Natural killer cell treated with Interleukin-12 subunit alpha and Interleukin-12 subunit beta and Interleukin-15 and Interleukin-18, amount 100 ng/mL, for 72 hours (primary cell): ENCODE results near the gene IRGC. TPM values are rescaled to one million over a fixed set of nuclear protein-coding genes. Genes with fewer than 3 reads are reported as not detected.
"Not testable (repeated sequence)": the region's sequence is repeated elsewhere in the genome, so short reads cannot be mapped to it uniquely, and the experiment has no call there.

Experiments
- ATAC-seq, 2 donors: fragments of 150-1000 bp; cut with Tn5 transposase in 1 of 2; sonication (Bioruptor Pico), chemical (Tn5 transposase) in 1 of 2; 2 replicates each; pipeline ENCODE4 v1.10.0; 2021
- DNase-seq: peaks from one replicate; pipeline ENCODE4 v3.0.0; 2022; ENCODE audit warnings: low spot score
- H3K27ac Mint-ChIP-seq, 2 donors: 1 replicate in 1 of 2; 2 replicates in 1 of 2; pipeline ENCODE4 v1.8.0; 2022; ENCODE audit warnings: mixed read lengths in 2 of 2, mild to moderate bottlenecking in 1 of 2, moderate library complexity in 1 of 2
- H3K27me3 Mint-ChIP-seq, 2 donors: 1 replicate in 1 of 2; 2 replicates in 1 of 2; pipeline ENCODE4 v1.8.0; 2022; ENCODE audit warnings: mixed read lengths in 2 of 2
- H3K36me3 Mint-ChIP-seq: one replicate; pipeline ENCODE4 v1.8.0; 2022; ENCODE audit warnings: mixed read lengths
- H3K4me1 Mint-ChIP-seq, 2 donors: 1 replicate in 1 of 2; 2 replicates in 1 of 2; pipeline ENCODE4 v1.8.0; 2022; ENCODE audit warnings: low read depth in 2 of 2, mixed read lengths in 2 of 2, mild to moderate bottlenecking in 1 of 2
- H3K4me3 Mint-ChIP-seq: one replicate; pipeline ENCODE4 v1.8.0; 2022; ENCODE audit warnings: mixed read lengths
- H3K9me3 Mint-ChIP-seq: 2 replicates; pipeline ENCODE4 v1.8.0; 2022; ENCODE audit warnings: mixed read lengths
- total RNA-seq, 2 donors: library from RNA; stranded (reverse); gene quantifications; one replicate each; pipeline ENCODE4 v1.2.3, GENCODE V29; 2022

IRGC gene
- total RNA-seq, 2 donors from 2014 or later = not detected

DNA sequence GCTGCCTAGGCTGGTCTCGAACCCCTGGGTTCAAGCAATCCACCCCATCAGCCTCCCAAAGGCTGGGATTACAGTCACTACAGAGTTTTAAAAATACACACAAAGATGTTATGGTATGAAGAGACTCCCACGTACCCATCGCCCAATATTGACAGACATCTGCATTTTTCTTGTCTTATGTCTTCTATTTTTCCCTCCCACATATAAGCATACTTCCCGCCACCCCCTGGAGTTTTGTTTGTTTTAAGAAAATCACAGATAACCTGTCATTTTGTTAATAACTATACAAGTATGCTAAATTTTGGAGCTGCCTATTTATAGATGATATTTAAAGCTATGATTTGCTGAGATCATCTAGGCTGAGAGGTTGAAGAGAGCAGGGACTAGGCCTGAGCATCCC, 45.1 kb downstream of the IRGC start:
- Mint-ChIP-seq H3K27me3 (no peaks in the 10 kb centered on the region), H3K4me1 (peaks cover 61 to 74% of the 10 kb centered on the region in 2 donors), H3K36me3 (peaks cover 10% of the 10 kb centered on the region), H3K4me3 (no peak overlapping the region), H3K27ac (peak overlapping the region in 1 of 2 donors; percentile 21), H3K9me3 (no peaks in the 10 kb centered on the region)
- DNase-seq (no peak), ATAC-seq (no peak)

DNA sequence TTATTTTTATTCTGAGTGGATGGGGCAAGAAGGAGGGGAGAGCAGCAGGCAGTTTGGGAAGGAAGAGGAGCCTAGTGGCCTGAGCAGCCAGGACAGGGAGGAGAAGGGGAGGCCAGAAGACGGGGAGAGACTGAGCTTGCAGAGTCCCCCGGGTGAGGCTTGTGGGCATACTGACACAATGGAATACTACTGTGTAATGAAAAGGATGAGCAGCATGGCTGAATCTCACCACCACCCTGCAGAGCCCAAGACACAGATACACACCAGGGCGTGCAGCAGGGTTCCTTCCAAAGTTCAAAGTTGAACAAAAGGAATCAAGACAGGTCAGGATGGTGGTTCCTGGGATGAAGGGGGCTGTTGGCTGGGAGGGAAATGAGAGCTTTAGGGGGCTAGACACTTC, 46.9 kb downstream of the IRGC start:
- Mint-ChIP-seq H3K27me3 (no peaks in the 10 kb centered on the region), H3K4me3 (peak overlapping the region; percentile 71), H3K9me3 (no peaks in the 10 kb centered on the region), H3K36me3 (peaks cover 6% of the 10 kb centered on the region), H3K4me1 (peaks cover 58 to 73% of the 10 kb centered on the region in 2 donors), H3K27ac (peak overlapping the region; percentile 94 to 99)
- DNase-seq (no peak), ATAC-seq (no peak)

DNA sequence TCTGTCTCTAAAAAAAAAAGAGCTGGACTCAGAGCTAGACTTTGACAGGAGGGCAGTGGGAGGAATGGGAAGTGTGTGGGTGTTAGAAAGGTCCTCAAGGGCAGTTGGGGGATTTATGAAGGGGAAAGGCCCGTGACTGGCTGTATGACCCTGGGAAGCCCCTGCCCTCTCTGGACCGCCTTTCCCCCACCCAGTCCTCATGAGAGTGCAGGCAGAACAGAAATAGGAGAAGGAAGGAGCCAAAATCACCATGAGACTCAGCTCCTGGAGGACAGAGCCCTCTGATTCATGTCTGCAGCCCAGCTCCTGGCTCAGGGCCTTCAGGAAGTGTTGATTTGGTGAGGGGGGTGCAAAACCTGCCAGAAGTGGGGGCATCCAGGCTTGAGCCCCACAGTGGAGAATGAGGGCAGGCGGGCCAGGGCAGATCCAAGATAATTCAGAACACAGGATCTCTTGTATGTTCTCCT, 47.6 kb downstream of the IRGC start:
- Mint-ChIP-seq H3K4me3 (peak overlapping the region; percentile 71), H3K4me1 (peaks cover 56 to 74% of the 10 kb centered on the region in 2 donors), H3K27me3 (no peaks in the 10 kb centered on the region), H3K9me3 (no peaks in the 10 kb centered on the region), H3K36me3 (peaks cover 6% of the 10 kb centered on the region), H3K27ac (peak overlapping the region; percentile 94 to 99)
- peak in 1 of 2 donors; percentile 79 for ATAC-seq
- DNase-seq = peak; percentile 78

DNA sequence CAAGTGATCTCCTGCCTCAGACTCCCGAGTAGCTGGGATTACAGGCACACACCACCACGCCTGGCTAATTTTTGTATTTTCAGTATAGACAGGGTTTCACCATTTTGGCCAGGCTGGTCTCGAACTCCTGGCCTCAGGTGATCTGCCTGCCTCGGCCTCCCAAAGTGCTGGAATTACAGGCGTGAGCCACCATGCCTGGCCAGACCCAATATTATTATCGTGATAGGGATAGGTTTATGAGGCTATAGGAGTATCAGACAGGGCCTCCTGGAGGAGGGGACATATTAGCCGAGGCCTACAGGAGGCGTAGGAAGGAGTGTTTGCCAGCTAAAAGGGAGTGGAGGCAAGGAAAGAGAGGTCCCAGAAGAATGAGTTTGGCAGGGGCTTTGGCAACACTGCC, 48.8 kb downstream of the IRGC start:
- Mint-ChIP-seq H3K36me3 (peaks cover 11% of the 10 kb centered on the region), H3K4me3 (peak overlapping the region; percentile 90), H3K4me1 (peaks cover 53 to 69% of the 10 kb centered on the region in 2 donors), H3K27ac (peak overlapping the region; percentile 96 to 99)
- not testable (repeated sequence) for ATAC-seq, DNase-seq, H3K27me3 Mint-ChIP-seq, H3K9me3 Mint-ChIP-seq

DNA sequence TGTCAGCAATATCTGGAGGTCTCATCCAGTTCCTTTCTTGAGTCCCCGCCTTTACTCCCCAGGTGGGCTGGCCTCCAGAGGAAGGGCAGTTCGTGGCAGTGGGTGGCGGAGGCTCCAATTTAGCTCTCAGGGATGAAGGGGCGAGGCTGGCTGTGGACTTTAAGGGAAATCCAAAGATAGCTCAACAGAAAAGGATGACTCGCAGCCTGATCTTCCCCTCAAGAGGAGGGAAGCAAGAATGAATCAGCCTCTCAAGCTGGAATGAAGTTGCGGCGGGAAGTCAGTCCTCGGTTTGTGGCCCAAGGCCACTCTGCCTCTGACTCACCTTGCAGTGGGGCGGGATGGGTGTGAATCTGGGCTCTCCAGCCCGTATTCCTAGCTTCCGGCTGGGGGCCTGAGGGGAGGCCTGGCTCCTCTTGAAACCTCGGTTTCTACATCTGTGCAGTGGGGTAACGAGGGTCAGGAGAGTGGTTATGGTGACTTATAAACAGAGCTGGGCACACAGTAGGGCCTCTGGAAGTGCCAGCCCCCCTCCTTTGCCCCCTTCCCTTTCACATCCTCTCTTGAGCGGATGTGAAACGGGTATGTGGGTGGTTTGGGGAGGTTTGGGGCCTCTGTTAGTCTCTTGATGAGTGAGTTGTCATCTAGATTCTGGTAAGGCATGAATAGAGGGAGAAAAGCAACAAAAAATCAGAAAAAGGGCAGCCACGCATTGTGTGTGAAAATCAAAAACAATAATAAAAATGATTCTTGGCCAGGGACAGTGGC, 49.4 kb downstream of the IRGC start:
- DNase-seq (peak; percentile 85), ATAC-seq (peak; percentile 86 to 91)
- peak overlapping the region; percentile 90 for H3K4me3 Mint-ChIP-seq
- H3K36me3 Mint-ChIP-seq = peaks cover 14% of the 10 kb centered on the region
- no peaks in the 10 kb centered on the region for H3K27me3 Mint-ChIP-seq
- H3K27ac Mint-ChIP-seq = peak overlapping the region; percentile 96 to 99
- H3K9me3 Mint-ChIP-seq = no peaks in the 10 kb centered on the region
- H3K4me1 Mint-ChIP-seq = peaks cover 55 to 71% of the 10 kb centered on the region in 2 donors

DNA sequence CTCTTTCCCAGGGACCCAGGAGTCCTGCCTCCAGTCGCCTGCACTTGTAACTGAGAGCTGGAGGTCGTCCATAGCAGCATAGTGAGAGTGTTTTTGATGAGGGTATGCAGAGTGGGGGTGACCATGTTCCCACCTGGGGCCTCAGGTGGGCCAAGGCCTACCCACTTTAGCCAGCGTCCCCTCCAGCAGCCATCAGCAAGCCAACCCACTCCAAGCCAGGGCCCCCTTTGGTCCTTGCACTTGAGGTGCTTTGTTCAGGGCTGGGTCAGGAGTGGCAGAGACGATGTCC, 50.8 kb downstream of the IRGC start:
- H3K36me3 Mint-ChIP-seq = peaks cover 16% of the 10 kb centered on the region
- H3K4me3 Mint-ChIP-seq = peak overlapping the region; percentile 90
- H3K27ac Mint-ChIP-seq = peak overlapping the region; percentile 96 to 99
- ATAC-seq (no peak), DNase-seq (no peak)
- peaks cover 56 to 73% of the 10 kb centered on the region in 2 donors for H3K4me1 Mint-ChIP-seq
- no peaks in the 10 kb centered on the region for H3K27me3 Mint-ChIP-seq
- no peaks in the 10 kb centered on the region for H3K9me3 Mint-ChIP-seq

DNA sequence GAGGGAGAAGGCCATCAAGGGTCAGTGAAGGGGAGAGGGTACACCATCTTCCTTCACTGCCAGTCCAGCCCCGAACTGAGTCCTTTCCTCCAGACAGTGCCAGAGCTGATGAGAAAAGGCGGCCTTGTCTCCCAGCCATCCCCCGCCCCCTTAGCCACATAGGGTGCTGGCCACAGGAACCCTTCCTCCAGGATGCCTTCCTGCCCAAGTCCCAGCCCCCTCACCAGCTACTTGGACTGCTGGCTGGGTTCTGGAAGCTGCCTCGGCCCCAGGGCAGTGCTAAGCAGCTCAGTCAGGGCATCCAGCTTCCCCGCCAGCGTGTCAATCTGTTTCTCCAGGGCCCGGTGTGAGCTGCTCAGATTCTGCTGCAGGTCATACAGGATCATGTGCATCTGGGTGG, 51.4 kb downstream of the IRGC start:
- ATAC-seq (no peak), DNase-seq (no peak)
- Mint-ChIP-seq H3K4me3 (peak overlapping the region; percentile 90), H3K27ac (peak overlapping the region; percentile 96 to 99), H3K4me1 (peaks cover 53 to 67% of the 10 kb centered on the region in 2 donors), H3K36me3 (peaks cover 16% of the 10 kb centered on the region), H3K27me3 (no peaks in the 10 kb centered on the region), H3K9me3 (no peaks in the 10 kb centered on the region)

DNA sequence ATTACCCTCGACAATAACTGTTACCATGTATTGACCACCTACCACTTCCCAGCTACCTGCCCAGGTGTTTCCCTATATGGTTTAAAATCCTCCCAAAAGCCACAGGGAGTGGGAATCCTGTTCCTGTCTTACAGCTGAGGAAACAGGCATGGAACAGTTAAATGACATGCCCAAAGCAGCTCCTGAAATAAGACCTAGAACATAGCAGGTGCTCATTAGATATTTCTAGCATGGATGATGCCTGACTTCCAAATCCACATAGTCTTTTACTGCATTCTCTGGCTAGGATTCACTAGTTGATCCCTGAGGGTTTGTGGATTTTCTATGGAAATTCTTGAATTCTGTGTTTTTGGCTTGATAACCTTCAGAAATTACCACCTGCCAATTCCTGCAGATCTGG, 51.9 kb downstream of the IRGC start:
- no peak for ATAC-seq
- Mint-ChIP-seq H3K9me3 (no peaks in the 10 kb centered on the region), H3K4me1 (peaks cover 49 to 62% of the 10 kb centered on the region in 2 donors), H3K27ac (peak overlapping the region in 1 of 2 donors; percentile 99), H3K27me3 (no peaks in the 10 kb centered on the region), H3K36me3 (peaks cover 16% of the 10 kb centered on the region), H3K4me3 (peak overlapping the region; percentile 6)
- DNase-seq = no peak

DNA sequence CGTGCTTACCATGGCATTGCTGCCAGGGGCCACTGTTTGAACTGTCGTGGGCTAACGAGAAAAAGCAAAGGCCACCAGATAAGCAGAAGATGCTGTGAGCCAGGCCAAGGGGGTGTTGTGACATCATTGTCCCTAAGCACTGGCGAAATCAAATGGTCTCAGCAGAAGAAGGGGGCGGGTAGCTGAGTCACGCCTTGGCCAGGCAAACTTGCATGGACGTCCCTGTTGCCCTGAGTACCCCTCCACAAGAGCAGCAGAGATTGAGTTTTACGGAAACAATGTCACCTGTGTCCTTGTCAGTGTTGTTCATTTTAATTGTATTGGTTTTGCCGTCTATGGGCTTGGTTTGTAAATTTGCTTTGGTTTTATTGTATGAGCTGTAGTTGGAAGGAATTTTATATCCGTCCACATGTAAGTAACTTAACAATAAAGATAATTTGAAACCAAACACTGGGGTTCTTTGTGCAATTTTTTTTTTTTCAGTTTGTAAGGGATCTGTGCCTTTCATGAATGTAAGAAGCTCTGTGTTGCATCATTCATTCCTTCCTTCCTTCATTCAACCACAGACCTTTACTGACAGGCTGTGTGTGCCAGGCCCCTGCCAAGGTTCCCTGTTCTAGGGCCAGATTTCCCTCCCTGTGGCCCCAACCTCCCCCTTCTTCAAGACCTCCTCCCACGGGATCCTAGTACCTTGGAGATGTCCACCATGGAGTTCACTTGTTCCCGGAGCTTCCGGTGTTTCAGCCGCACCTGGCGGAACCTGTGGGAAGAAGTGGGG, 52.6 kb downstream of the IRGC start:
- H3K9me3 Mint-ChIP-seq = no peaks in the 10 kb centered on the region
- peaks cover 16% of the 10 kb centered on the region for H3K36me3 Mint-ChIP-seq
- DNase-seq (no peak), ATAC-seq (no peak)
- peaks cover 43 to 55% of the 10 kb centered on the region in 2 donors for H3K4me1 Mint-ChIP-seq
- H3K27me3 Mint-ChIP-seq = no peaks in the 10 kb centered on the region
- H3K4me3 Mint-ChIP-seq = no peak overlapping the region
- peak overlapping the region; percentile 69 to 99 for H3K27ac Mint-ChIP-seq

DNA sequence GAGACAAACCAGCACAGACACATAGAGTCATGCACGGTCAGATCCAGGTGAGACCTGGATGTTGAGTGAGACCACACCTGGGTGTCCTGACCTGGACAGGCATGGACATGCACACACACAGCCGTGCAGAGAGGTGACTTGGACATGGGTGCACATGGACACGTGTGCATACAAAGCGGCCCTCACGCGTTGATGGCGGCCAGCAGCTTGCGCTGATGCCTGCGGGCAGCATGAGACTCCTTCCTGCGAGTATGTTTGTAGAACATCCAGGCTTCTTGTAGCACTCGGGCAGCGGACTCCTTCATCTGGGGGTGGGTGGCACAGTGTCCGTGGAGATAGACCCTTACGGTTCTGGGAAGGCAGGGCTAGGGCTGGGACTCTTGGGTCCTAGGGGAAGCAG, 53.4 kb downstream of the IRGC start:
- H3K4me3 Mint-ChIP-seq = no peak overlapping the region
- no peak for ATAC-seq
- DNase-seq = no peak
- peaks cover 38 to 50% of the 10 kb centered on the region in 2 donors for H3K4me1 Mint-ChIP-seq
- H3K9me3 Mint-ChIP-seq = no peaks in the 10 kb centered on the region
- peak overlapping the region; percentile 69 to 99 for H3K27ac Mint-ChIP-seq
- H3K36me3 Mint-ChIP-seq = peaks cover 16% of the 10 kb centered on the region
- H3K27me3 Mint-ChIP-seq = no peaks in the 10 kb centered on the region

Other genes with a start within 250 kb of the IRGC start
- gene PHLDB3, start 211.3 kb upstream of the IRGC start, total RNA-seq = 10 to 100 TPM; 10.5 to 18.7 TPM
- 10 to 100 TPM; 41.7 to 70.4 TPM for gene ETHE1, start 188.9 kb upstream of the IRGC start, total RNA-seq
- 1 to 10 TPM; 1.4 to 1.9 TPM for gene ZNF575, start 182.9 kb upstream of the IRGC start, total RNA-seq
- gene XRCC1, start 140.5 kb upstream of the IRGC start, total RNA-seq = 10 to 100 TPM; 29.9 to 47.0 TPM
- gene PINLYP, start 140.3 kb upstream of the IRGC start, total RNA-seq = 1 to 10 TPM; 2.7 to 6.2 TPM
- 10 to 100 TPM; 36.8 to 42.6 TPM for gene IRGQ, start 119.9 kb upstream of the IRGC start, total RNA-seq
- 10 to 100 TPM; 19.5 to 22.3 TPM for gene ZNF576, start 119.5 kb upstream of the IRGC start, total RNA-seq
- gene SRRM5, start 104.0 kb upstream of the IRGC start, total RNA-seq = 1 to 10 TPM; 1.1 to 1.8 TPM
- gene ZNF428, start 96.4 kb upstream of the IRGC start, total RNA-seq = 10 to 100 TPM; 24.9 to 25.3 TPM
- under 1 TPM; 0.59 TPM for gene CADM4, start 76.2 kb upstream of the IRGC start, total RNA-seq
- 100 to 1,000 TPM in 1 of 2 donors, 10 to 100 TPM in 1; 83.6 to 172 TPM for gene PLAUR, start 45.9 kb upstream of the IRGC start, total RNA-seq
- gene SMG9, start 38.9 kb downstream of the IRGC start, total RNA-seq = 100 to 1,000 TPM in 1 of 2 donors, 10 to 100 TPM in 1; 89.4 to 103 TPM
- gene KCNN4, start 64.9 kb downstream of the IRGC start, total RNA-seq = 100 to 1,000 TPM in 1 of 2 donors, 10 to 100 TPM in 1; 99.4 to 107 TPM
- under 1 TPM in 1 of 2 donors, not detected in 1; 0.29 TPM for gene LYPD5, start 86.4 kb downstream of the IRGC start, total RNA-seq
- gene ZNF283, start 111.2 kb downstream of the IRGC start, total RNA-seq = 1 to 10 TPM; 7.2 to 8.3 TPM
- 1 to 10 TPM in 1 of 2 donors, under 1 TPM in 1; 0.81 to 1.1 TPM for gene ZNF404, start 167.9 kb downstream of the IRGC start, total RNA-seq
- 10 to 100 TPM; 15.1 to 15.6 TPM for gene ZNF45, start 219.2 kb downstream of the IRGC start, total RNA-seq
- gene ZNF221, start 235.2 kb downstream of the IRGC start, total RNA-seq = 1 to 10 TPM; 3.7 to 5.1 TPM